GM21390 (cell line): Measurements from ENCODE around the gene C20orf204.

Experiments used
- ATAC-seq: cut with Tn5 transposase; IDR thresholded peaks from one replicate; pipeline ENCODE4 v1.9.1; 2021; ENCODE audit not compliant: unreplicated experiment

Gene C20orf204

GRCh38 chr20:64025826-64026412 lies 10.1 kb upstream of the C20orf204 start:
- no peak for ATAC-seq

GRCh38 chr20:64027981-64028685 lies 7.8 kb upstream of the C20orf204 start:
- no peak for ATAC-seq

- no peak for ATAC-seq
These were observed 6.5 kb upstream of the C20orf204 start for GRCh38 chr20:64029293-64030117.

- ATAC-seq, result no peak
These were observed 5.4 kb upstream of the C20orf204 start for GRCh38 chr20:64030371-64031134.

GRCh38 chr20:64031822-64032314 lies 4.1 kb upstream of the C20orf204 start:
- no peak for ATAC-seq

- no peak for ATAC-seq
These were observed 3.0 kb upstream of the C20orf204 start for GRCh38 chr20:64032706-64033624.

GRCh38 chr20:64033981-64034493 lies 1.9 kb upstream of the C20orf204 start:
- no peak for ATAC-seq

GRCh38 chr20:64035066-64035932 lies 683 bp upstream of the C20orf204 start:
- ATAC-seq, result no peak

GRCh38 chr20:64036346-64037198 lies 590 bp downstream of the C20orf204 start:
- ATAC-seq, result no peak

GRCh38 chr20:64037199-64037497 lies 1.2 kb downstream of the C20orf204 start:
- ATAC-seq, result no peak

- no peak for ATAC-seq
These were observed 1.7 kb downstream of the C20orf204 start for GRCh38 chr20:64037498-64038213.

- ATAC-seq, result peak; percentile 27
These were observed 2.2 kb downstream of the C20orf204 start for GRCh38 chr20:64038224-64038564.

- peak; percentile 54 for ATAC-seq
These were observed 2.7 kb downstream of the C20orf204 start for GRCh38 chr20:64038565-64039292.

- ATAC-seq, result no peak
These were observed 3.5 kb downstream of the C20orf204 start for GRCh38 chr20:64039293-64040160.

GRCh38 chr20:64040231-64041039 lies 4.5 kb downstream of the C20orf204 start:
- ATAC-seq, result no peak
